GM21723 (cell line): Measurements from ENCODE around the gene SOBP.

ENCODE experiments used
- ATAC-seq: cut with Tn5 transposase; IDR thresholded peaks from one replicate; pipeline ENCODE4 v1.9.1; 2021; ENCODE audit warnings: mild to moderate bottlenecking, moderate library complexity; ENCODE audit not compliant: unreplicated experiment

The SOBP gene

GRCh38 chr6:107633680-107634323, 143.9 kb downstream of the SOBP start:
- ATAC-seq, result no peak

DNA sequence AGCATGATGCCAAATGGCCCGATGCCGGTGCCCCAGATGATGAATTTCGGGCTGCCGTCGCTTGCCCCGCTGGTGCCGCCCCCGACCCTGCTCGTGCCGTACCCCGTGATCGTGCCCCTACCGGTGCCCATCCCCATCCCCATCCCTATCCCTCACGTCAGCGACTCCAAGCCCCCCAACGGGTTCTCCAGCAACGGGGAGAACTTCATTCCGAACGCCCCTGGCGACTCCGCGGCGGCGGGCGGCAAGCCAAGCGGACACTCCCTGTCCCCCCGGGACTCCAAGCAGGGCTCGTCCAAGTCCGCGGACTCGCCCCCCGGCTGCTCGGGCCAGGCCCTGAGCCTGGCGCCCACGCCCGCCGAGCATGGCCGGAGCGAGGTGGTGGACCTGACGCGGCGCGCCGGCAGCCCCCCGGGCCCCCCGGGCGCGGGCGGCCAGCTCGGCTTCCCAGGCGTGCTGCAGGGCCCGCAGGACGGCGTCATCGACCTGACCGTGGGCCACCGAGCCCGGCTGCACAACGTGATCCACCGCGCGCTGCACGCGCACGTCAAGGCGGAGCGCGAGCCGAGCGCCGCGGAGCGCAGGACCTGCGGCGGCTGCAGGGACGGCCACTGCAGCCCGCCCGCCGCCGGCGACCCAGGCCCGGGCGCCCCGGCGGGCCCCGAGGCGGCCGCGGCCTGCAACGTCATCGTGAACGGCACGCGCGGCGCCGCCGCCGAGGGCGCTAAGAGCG, 144.6 kb downstream of the SOBP start:
- ATAC-seq, result no peak

DNA sequence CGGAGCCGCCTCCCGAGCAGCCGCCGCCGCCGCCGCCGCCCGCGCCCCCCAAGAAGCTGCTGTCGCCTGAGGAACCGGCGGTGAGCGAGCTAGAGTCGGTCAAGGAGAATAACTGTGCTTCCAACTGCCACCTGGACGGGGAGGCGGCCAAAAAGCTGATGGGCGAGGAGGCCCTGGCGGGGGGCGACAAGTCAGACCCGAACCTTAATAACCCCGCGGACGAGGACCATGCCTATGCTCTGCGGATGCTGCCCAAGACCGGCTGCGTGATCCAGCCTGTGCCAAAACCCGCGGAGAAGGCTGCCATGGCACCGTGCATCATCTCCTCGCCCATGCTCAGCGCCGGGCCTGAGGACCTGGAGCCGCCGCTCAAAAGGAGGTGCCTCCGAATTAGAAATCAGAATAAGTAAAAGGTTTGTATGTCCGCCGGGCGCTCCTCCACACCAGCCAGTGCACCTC, 145.2 kb downstream of the SOBP start:
- no peak for ATAC-seq

DNA sequence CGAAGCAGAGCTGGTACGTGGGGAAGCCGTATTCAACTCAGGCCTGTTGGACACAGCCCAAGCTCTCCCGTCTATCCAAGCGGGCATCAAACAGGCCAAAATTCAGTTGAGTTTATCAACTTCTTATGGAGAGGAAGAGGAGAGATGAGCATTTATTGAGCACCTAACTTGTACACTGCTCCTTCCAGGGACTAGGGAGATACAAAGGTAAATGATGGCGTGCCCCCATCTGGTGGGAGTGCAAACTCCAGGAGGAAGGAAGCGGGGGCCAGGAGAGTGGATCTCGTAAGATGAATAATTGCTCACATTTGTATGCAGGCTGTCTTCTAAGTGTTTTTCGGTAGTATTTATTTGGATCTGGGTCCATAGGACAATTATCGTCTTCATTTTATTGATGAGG, 146.6 kb downstream of the SOBP start:
- no peak for ATAC-seq

DNA sequence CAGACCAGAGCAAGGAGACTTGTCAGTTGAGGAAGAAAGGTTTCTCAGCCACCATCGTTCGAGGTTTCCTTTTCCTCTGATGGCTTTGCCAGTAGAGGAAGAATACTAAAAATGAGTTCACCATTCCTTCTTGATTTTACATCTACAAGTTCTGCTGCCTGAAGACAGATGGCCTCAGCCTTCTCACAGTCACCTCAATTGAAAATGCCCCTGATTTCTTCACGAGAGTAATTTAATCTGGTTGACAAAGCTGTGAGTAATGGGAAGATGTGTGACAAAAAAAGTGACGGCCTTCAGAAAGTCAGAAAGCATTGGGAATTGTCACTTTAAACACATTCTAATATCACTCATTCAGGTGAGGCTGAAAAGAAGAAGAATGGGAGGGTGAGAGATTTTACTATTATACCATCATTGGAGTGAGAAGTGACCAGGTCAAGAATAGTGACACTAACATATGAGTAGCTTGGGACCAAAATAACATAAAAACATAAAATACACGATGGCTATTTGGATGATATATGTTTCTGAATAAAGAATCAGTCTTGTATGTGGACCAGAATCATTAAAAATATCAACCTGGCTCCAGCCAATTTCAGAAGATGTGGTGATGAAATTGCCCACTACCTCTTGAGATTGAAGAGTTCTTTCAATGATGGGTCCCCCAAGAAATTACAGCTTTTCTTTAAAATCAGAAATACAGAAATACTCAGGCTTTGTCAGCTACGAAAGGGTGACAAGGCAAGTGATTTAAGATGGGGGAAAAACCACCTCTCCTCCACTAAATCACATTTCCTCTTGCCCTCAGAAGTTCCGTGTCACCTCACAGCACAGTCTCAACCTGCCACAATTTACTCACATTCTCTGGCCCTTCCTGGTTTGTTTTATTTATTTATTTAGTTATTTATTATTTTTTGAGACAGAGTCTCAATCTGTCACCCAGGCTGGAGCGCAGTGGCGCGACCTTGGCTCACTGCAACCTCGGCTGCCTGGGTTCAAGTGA, 147.7 kb downstream of the SOBP start:
- no peak for ATAC-seq

GRCh38 chr6:107638493-107638892, 148.6 kb downstream of the SOBP start:
- ATAC-seq, result no peak

DNA sequence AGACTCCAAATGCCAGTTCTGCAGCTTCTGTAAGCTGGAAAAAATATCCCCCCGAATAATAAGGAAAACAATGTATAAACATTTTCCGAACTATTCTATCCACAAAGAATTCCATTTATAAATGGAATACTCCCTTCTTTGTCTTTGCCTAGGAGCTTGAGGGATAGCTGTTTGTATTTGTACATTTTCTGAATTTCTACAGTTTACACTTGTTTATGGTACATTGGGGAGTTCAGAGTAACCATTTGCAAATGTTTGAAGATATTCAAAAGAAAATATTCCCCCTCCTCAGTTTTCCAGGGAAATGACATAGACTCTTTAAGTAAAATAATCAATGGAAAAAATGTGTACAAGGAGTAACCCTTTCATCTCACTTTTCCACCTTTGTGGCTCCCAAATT, 149.6 kb downstream of the SOBP start:
- ATAC-seq, result no peak

DNA sequence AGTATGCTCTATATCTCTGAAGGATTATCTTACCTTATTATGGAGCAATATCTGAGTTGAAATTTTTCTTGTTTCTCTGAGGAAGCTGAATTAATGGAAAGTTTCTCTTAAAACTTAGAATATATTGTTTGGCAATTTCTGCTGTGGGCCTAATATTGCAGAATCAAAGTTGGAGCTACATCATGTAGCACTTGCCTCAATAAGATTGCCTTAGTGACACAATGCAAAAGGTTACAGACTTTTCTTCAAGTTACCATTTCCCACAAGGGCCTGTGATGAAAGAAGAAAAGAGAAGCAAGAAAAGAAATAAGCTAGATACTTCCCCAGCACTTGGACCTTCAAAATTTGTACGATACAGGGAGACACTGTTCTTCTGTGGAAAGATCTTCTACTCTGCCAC, 151.2 kb downstream of the SOBP start:
- ATAC-seq, result no peak

GRCh38 chr6:107641500-107641941, 151.6 kb downstream of the SOBP start:
- ATAC-seq, result no peak

GRCh38 chr6:107642095-107642860, 152.4 kb downstream of the SOBP start:
- peak; percentile 90 for ATAC-seq

- peak; percentile 23 for ATAC-seq
Measured at GRCh38 chr6:107642861-107643328, 153.0 kb downstream of the SOBP start.

- no peak for ATAC-seq
Measured at GRCh38 chr6:107644513-107644912, 154.6 kb downstream of the SOBP start.

DNA sequence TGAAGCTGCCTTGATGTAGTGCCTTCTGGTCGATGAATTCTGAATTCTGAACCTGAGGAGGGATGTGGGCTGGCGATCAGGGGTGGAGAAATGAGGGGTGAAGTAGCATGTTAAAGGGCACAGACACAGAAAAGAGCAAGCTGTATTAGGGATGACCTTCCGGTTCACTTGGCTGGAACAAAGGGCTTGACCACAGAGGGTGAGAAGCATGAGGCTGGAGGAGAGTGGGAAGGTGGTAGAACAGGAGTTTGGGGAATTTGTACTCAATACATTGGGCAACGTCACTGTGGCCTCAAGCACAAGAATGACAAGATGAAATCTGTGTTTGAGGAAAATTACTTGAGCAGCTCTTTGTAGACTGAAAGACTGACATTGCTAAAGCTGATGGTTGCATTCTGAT, 155.8 kb downstream of the SOBP start:
- no peak for ATAC-seq

DNA sequence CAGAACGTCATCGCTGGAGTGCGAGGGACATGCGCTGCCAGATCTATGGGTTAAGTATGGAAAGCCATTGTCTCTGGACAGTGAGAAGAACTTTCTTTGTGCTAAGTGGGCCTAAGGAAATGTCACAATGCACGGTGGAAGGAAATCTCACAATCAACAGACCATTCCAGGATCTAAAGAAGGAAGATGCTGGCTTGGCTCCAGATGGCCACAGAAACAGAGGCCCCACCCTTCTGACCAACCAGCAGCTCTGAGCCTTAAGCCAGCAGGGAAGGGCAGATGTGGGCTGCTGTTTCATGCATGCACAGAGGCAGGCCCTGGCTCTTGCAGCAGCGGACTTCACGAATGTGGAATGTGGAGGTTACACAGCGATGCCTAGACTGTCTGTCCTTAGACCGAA, 156.3 kb downstream of the SOBP start:
- no peak for ATAC-seq

GRCh38 chr6:107646776-107647438, 157.0 kb downstream of the SOBP start:
- no peak for ATAC-seq

DNA sequence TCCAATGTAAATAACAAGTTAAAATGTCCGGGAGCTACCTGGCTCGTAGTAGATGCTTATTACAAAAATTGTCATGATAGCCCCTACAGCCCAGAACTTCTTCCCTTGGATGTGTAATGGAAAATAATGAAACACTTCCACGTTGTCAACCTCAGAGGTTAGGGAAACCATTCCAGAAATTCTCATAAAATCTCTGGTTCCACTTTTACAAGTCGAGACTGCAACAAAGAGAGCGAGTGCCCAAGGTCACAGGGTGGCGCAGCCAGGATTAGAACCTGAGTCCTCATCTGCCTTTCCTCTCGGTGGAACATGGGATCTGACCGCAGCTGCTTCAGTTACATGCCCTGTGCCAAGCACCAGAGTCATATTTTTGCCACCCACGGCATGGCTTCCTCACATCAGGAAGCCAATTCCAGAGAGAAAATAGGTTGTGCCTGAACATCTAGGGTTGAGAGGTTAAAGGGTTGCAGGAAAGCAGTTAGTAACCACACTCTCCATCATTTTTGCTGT, 157.6 kb downstream of the SOBP start:
- ATAC-seq, result no peak

DNA sequence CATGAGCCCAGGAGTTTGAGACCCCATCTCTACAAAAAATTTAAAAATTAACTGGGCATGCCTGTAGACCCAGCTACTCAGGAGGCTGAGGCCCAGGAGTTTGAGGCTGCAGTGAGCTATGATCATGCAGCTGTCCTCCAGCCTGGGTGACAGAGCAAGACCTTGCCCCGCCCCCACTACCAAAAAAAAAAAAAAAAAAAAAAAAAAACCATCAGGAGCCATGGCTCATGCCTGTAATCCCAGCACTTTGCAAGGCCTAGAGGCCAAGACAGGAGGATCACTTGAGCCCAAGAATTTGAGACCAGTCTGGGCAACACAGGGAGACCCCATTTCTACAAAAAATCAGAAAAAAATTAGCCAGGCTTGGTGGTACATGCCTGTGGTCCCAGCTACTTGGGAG, 159.1 kb downstream of the SOBP start:
- no peak for ATAC-seq

DNA sequence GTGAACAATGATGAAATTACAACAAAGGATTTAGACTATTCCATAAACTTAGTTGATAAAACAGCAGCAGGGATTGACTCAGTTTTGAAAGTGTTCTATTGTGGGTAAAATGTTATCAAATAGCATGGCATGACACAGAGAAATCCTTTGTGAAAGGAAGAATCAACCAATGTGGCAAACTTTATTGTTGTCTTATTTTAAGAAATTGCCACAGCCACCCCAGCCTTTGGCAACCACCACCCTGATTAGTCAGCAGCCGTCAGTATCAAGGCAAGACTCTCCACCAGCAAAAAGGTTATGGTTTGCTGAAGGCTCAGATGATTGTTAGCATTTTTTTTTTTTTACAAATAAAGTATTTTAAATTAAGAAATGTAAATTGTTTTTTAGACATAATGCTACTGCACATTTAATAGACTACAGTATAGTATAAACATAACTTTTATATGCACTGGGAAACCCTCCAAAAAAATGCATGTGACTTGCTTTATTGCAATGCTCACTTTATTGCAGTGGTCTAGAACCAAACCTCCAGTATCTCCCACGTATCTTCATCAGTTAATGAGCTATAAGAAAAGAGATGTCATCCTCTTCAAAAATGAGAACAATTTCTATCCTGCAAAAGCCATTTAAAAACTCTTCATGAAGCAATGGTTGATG, 162.7 kb downstream of the SOBP start:
- no peak for ATAC-seq

GRCh38 chr6:107653183-107653580, 163.3 kb downstream of the SOBP start:
- ATAC-seq, result no peak
